NCI-H2081 (cell line): ENCODE data around the gene NOTUM.

Source experiments
- DNase-seq, 2 experiments: peaks; one replicate each; lab custom pipeline; 2025; lab: John Stamatoyannopoulos, UW

The NOTUM gene

DNA sequence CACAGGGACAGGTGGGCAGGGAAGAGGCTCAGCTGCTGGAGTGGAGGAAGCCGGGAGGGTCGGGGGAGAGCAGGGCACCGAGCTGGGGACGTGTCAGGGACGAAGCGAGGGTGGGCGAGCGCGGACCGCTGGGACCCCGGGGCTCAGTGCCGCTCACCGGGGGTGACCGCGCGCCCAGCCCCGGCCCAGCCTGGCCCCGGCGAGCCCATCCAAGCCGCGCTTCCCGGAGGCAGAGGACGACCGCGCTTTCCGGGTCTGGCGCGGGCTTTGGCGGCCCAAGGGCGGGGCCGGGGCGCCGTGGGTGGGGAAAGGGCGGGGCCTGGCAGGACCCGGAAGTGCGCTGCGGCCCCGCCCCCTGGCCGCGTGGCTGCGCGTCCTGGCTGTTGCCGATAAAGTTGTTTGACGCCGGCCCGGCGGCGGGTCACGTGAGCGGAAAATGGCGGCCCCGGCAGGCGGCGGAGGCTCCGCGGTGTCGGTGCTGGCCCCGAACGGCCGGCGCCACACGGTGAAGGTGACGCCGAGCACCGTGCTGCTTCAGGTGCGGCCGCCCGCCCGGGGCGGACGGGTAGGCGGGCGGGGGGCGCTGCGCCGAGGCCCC, 16.3 kb upstream of the NOTUM start, which contains the start of gene ASPSCR1:
Gene ASPSCR1, plus strand, starts transcription at position 419 of the 598 bp plus-strand sequence. Its CDS starts 18 bp downstream, at position 437.
- peak; percentile 92 to 96 for DNase-seq

DNA sequence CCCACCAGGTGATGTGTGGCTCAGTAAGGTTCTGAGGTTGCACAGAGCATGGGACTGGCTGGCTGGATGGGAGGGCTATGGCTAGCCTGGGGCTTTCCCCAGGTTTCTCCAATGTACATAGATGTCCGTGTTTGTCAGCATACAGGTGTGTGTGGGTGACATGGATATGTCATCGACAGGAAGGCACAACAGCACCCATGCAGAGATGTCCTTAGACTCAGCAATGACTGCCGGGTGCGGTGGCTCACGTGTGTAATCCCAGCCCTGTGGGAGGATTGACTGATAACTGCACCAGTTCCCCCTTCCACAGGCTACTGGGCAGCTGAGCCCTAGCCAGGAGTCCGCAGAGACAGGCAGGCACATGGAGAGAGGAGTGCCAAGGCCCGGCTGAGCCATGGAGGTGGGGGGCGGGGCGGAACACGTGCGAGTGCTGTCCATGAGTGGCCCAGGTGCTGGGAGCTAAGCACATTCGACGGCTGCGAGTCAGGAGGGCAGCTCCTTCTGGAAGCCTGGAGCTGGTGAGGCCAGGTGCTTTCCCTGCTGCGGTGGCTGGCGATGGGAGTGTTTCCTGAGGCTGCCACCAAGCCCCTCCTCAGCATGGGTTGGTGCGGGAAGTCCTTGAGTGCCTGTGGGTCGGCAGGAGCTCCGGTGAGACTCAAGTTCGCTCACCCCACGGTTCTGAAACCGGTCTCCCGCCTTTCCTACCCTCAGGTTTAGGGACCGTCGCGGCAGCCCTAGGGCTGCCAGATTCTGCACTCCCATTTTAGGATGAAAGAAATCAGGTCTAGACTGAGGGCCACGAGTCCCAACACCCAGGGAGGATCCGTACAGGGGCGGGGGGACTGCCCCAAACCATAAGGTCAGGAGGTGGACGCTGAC, 15.6 kb upstream of the NOTUM start:
- peak in 1 of 2 experiments; percentile 64 for DNase-seq

DNA sequence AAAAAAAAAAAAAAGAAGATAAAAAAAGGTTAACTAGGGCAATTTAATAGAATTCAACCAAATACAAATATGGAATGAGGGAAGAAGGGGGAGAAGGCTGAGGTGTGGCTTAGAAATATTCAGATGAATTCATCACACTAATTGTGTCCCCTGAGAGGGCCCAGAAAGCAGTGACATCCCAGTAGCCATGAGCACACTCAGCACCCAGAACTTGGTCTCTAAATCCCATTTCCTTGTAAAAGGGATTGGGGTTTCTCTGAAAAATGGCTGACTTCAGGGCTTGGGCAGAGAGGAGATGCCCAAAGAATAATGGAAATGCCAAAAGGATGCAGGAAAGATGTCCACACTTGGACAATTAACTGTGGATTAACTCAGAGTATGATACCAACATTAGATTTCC, 12.4 kb upstream of the NOTUM start:
- no peak for DNase-seq

DNA sequence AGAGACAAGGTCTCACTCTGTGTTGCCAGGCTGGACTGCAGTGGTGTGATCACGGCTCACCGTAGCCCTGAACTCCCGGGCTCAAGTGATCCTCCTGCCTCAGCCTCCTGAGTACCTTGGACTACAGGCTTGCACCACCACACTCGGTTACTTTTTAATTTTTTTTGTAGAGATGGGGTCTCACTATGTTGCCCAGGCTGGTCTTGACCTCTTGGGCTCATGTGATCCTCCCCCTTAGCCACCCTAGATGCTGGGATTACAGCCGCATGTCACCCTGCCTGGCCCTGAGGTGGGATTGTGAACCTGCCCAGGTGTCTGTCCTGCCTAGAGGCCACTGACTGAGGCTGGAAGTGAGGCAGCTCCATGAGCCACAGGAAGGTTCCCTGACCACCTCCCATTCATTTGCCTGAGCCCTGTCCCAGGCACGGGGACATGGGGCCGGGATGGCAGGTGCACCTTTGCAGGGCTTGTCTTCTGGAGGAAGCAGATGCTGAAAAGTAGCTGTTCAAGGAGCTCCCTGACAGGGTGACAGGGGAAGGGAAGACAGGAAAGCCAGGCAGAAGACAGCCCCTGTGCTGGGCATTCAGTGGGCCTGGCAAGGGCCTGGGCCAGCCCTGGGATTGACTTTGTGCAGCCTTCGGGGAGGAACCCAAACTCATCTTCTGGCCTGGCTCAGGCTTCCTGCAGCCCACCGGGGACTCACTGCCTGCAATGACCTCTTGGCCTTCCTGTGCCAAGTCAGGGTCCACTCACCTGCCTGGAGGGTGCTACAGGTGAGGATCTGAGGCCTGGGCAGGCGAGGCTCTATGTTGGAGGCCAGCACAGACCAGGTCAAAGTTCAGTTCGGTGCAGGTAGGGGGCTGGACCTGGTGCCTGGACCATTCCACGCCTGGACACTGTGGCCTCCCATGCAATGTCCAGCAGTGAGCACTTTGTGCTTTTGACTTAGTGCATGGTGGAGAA, 8.1 kb upstream of the NOTUM start:
- no peak for DNase-seq

DNA sequence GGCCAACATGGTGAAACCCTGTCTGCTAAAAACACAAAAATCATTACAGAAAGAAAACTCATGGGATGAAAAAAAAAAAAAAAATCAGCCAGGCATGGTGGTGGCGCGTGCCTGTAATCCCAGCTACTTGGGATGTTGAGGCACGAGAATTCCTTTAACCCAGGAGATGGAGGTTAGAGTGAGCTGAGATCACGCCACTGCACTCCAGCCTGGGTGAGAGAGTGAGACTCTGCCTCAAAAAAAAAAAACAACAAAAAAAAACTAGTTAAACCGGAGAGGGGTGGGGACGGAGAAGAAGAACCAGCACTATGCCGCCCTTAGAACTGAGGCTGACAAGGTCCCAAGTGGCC, 7.4 kb upstream of the NOTUM start:
- no peak for DNase-seq

DNA sequence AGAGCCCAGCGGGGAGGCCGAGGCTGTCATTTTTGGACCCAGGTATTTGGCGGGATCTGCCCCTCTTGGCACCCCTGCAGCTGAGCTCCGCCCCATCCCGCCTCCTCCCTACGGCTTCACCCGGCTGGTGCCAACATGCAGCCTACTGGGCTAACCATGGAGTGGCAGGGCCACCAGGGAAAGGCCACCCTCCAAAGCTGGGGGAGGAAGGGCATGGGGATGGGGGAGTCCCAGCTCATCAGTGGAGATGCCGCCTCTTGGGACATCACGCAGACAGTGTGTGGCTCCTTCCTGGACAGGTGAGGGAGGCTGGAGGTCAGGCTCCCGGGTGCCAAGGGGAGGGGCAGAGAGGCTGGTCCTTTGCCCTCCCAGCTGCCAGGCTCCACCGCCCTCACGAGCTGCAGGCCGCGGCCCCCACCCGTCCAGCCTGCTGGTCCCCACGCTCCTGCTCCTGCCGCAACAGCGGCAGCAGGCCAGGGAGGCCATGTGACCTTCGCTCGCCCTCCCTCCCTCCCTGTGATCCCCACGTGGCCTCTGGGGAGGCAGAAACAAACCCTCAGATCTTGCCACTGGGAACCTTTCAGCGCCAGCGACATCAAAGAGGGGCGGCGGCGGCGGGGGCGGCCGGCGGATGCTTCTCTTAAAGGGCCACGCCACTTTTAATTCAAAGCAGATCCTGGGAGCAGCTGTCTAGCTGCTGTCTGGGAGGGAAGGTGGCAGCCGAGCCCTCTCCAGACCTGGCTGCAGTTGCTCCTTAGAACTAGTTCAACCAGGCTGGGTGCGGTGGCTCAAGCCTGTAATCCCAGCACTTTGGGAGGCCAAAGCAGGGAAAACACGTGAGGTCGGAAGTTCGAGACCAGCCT, 6.8 kb upstream of the NOTUM start:
- no peak for DNase-seq

DNA sequence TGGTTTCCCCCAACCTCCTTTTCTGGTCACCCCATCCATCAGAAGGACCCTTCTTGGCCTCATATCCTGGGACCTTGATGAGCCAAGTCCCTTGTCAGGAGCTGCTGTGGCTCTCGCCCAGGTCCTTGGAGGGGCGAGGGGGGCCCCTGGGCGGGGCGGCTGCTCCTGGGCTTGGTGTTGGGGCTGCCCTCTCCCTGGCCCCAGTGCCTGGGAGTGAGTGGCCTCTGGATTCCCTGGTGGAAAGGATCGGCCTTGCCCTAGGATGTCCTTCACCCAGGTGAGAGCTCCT, 6.2 kb upstream of the NOTUM start:
- no peak for DNase-seq

DNA sequence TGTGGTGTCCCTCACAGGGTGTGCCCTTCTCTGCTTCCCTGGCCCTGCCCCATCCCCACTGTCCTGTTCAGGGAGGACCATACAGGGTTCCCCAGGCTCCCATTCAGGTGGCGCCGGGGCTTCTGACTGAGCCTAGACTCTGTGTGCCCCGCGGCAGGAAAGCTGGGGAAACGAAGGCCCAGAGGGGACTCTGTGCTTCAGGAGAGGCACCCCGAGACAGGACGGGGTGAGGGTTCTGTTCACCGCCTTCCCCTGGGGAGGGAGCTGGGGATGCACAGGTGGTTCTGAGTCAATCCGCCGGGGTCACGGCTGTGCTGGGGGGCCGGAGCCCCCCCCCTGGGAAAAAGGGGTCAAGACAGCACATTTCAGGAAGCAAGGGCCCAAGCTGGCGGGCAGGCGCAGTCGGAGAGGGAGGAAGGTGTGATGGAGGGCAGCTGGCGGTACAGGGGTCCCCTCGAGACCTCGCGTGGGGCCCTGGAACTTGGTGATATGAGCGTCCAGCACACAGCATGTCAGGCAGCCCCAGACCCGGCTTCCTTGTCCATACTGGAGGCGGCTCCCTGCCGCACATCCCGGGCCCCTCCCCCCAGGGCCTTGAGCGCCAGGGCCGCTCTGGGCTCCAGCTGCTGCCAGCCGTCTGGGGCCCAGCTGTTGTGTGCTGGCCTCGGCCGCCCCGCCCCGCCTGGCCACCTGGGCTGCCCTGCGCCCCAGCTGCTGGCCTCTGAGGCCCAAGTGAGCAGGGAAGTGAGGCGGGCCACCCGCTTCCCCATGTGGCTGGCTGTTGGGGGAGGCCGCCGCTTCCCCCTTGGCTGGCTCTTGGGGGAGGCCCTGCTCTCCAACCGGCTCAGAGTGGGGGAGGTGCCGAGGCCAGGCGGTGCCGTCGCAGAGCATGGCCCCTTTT, 5.6 kb upstream of the NOTUM start:
- no peak for DNase-seq

DNA sequence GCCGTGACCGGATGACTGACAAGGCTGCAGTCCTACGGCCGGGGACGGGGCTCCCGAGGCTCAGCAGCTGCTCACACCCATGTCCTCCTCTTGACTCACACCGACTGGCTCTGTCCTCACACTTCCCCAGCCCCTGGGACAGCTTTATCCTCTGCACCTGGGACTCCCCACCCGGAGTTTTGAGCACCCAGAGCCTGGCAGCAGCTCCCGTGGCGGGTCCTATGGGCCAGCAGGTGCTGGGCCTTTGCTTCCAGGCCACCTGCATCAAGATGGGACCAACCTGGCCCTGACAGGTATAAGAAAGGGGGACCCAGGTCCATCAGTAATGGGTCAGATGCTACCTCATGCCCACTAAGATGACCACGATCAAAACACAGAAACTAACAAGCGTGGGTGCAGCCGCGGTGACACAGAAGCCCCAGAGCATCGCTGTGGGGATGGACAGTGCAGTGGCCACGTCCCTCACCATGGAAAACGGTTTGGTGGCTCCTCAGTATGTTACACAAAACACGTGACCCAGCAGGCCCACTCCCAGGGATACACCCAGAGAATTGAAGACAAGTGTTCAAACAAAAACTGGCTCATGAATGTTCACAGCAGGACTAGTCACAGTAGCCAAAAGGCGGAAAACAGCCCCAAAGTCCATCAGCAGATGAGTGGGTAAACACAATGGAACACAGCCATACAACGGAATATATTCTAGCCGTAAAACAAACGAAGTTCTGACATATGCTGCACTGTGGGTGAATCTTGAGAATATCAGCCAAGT, 3.3 kb upstream of the NOTUM start:
- no peak for DNase-seq

DNA sequence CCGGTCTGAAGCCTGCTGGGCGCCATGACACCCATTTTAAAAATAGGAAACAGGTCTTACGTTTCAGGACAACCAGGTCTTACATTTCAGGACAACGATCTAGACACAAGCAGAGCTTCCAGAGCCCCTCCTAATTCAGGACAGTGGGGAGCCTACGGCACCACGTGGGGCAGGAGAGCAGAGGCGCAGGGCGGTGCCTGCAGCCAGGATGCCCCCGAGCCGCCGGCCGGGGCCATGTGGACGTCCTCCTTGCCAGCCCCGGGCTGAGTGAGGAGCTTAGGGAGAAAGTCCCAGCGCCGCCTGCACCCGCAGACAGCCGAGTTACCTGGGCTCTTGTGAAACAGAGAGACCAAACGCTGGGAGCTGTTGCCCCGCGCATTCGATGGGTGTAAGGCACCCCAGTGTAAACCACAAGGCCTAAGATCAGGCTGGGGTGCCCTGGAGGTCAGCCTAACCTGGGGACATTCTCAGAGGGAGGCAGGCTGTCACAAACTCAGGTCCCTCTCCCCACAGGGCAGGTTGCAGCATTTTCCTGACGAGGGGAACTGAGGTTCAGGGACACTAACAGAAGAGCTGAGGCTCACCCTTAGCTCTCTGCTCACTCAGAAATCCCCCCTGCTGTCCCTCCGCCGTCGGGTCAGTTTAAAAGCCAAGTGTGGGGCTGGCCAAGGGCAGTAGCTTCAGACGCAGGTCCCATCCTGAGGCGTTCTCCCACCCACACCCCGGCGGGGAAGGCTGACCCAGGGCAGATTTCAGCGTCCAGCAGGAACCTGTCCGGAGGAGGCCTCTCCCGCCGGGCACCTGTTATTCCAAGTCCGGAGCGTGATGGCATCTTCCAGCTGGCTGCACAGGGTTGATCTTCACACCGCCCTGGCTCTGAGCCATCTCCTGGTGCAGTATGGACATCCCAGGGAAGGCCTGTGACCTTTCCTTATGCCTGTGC, 1.8 kb upstream of the NOTUM start:
- no peak for DNase-seq

DNA sequence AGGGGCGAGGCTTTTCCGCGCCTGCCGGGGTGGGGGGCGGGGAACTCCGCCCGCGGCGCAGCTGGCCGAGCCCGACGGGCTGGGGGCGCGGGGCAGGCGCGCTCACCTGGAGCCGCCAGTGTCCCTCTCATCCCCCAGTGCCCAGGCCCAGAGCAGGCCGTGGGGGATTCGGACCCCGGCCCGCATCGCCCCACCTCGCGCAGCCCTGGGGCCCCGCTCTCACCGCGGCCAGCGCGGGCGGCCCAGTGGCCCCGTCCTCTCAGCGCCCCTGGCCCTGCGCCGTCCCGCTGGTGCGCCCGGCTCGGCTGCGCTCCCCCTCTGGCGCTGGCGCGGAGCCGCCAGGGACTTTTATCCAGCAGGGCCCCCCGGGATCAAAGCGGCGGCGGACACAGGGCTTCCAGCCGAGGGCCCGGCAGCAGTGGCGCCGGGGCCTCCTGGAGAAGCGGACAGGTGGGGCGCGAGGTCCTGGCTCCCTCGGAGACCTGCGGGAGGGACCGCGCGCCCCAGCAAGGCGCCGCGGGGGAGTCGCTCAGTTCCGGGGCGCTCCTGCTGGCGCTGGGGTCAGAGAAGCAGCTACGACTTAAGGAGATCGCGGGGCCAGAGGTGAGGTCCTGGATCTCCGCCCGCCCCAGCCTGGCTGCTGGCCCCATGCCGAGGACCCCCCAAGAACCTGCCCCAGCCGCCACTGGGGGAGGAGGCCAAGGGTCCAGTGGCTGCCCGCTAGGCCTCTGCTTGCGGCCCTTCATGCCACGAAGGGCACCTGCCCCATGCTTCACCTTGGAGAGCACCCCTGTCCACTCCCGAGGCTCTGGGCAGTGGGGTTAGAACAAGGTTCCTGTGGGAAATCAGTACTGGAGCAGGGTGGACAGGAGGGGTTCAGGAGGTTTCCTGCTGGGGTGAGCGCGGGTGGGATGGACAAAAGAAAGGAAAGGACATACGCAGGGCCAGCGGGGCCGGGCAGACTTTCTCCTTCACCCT, 823 bp upstream of the NOTUM start:
- no peak for DNase-seq

DNA sequence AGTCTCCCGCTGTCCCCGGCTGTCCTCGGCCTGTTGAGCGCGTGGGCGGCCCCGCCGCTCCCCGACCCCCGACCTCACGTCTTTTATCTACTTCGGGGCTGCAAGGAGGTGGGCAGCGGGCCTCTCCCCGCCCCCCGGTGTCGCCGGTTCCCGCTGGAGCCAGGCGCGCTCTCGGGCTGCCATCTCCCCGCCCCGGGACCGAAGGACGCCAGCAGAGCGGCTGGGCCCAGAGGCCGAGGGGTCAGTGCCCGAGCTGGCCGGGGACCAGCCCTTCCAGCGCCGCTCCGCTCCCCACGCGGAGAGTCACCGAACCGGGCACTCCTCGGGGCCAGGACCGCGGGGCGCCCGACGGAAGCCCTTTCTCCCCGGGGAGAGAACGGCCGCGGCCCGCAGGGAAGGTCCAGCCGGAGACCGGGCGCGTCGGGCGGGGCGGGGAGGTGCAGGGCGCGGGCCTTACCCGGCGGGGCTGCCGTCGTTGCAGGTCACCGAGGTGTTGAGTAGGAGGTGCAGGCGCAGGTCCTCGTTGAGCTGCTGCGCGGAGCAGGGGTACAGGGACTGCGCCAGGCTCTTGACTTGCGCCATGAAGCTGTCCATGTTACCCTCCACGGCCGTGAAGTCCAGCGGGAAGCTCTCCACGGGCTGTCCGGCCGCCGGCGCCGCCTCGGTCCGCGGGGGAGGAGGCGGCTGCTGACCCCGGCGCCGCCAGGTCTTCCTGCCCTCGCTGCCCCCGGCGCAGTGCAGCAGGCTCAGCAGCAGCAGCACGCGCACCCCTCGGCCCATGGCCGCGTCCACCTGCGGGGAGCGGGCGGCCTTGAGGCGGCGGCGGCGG, 643 bp downstream of the NOTUM start:
- DNase-seq: no peak

DNA sequence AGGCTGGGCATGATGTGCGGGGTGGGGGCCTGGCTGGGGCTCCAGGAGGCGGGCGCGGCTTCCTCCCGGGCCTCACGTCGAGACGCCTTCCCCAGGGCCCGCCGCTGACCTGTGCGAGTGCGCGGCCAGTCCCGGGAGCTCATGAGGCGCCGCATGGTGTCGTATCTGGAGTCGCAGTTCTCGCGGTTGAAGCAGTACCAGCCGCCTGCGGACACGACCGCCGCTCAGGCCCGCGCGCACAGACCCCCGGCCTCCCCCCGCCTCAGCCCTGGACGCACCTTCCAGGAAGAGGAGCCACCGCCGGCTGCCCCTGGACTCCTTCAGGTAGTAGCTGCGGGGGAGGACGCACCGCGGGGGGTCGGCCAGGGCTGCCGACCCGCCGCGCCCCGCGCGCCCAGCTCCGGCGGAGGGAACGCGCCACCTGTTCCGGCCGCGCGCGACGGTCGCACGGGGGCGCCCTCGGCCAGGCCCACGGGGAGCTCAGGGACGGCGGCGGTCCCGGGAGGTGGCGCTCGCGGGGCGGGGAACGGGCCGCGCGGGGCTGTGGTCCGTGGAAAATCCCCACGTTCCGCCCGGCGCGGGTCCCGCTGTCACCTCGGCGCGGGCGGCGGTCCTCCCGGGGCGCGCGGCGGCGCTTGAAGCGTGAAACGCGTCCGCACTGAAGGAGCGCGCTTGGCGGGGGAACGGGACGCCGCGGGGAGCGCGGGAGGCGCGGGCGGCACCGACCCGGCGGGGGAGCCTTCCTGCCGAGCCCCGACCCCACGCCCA, 1.4 kb downstream of the NOTUM start:
- DNase-seq: peak; percentile 50 to 52

DNA sequence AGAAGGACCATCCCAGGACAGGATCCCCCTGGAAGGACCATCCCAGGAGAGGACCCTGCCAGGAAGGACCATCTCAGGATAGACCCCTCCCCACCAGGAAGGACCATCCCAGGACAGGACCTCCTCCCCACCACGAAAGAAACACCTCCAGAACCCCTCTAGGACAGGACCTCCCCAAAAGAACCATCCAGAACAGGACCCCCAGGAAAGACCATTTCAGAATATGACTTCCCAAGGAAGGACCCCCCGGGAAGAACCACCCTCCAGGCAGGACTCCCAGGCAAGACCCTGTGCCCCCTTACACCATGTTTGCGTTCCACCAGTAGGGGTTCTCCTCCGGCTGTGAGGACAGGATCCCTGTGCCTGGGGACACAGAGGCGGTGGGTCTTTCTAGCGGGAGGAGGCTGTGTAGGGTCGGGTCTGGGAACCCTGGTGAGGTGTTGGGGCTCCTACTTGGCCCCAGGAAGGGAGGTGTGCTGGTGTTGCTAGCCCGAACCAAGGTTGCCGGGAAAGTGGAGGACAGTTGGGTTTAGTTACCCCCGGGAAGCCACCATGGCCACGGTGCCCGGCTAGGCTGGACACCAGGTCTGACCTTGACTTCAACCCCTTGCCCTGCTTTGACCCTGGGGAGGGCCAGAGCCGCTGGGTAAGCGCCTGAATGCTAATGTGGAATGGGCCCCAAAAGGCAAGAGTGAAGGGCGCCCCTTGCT, 2.2 kb downstream of the NOTUM start:
- no peak for DNase-seq
